Midbrain (tissue), 1 donor: Measurements from ENCODE around the gene ADCY1.

ENCODE experiments used
- DNase-seq: peaks from one replicate; lab custom pipeline; 2025; lab: John Stamatoyannopoulos, UW

The ADCY1 gene

DNA sequence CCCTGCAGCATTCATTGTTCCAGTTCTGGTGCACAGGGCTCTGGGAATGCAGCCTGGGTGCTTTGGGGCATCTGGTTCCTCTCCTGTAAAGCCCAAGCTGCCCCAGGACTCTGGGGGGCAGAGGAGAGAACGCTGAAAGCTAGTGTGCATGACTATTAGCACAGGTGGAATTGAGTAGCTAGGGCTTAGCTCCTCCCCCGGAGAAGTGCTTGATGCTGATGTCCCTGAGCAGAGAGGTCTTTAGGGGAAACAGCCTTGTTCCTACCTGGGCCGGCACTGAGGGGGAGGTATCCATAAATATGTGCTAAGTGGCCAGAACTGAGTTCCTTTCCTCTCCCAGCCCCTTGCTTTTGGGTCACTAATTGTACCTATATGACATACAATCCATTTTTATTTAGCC is 3.9 kb downstream of the ADCY1 start:
- DNase-seq: no peak

- DNase-seq: no peak
Measured at GRCh38 chr7:45578467-45578866, 4.3 kb downstream of the ADCY1 start.

- no peak for DNase-seq
Measured at GRCh38 chr7:45579391-45579801, 5.2 kb downstream of the ADCY1 start.

DNA sequence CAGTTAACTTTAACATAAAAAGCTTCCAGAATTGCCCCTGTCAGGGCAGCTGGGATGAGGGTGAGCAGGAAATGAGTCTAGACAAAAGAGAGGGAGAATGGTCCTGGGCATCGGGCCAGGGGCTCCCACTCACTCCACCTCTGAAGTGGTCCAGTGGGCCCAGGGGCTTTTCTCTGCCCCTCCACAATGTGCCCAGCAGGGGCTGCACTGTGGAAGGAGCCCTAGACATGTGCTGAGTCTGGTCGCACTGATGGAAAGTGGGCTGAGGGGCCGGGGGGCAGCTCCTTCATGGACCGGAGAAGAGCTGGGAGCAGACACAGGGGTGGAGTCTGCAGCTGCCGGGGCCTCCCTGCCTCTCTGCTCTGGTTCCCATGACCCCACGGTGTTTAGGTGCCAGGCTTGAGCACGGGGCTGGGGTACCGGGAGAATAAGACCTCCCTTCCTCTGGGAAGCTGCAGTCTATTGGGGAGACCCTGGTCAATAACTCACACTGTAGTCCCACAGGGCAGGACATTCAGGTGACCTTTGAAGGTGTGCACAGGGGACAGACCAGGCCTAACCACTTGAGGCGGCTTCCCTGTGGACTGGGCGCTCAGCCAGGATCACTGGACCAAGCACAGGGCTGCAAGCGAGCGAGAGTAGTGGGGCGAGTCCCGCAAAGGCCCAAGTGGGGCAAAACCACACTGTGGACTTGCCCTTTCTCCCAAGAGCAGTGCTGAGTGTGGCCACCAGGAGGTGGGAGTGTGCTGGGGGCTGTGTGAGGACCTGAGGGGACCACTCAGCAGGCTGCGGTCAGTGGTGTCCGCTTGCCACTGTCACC is 6.1 kb downstream of the ADCY1 start:
- no peak for DNase-seq

DNA sequence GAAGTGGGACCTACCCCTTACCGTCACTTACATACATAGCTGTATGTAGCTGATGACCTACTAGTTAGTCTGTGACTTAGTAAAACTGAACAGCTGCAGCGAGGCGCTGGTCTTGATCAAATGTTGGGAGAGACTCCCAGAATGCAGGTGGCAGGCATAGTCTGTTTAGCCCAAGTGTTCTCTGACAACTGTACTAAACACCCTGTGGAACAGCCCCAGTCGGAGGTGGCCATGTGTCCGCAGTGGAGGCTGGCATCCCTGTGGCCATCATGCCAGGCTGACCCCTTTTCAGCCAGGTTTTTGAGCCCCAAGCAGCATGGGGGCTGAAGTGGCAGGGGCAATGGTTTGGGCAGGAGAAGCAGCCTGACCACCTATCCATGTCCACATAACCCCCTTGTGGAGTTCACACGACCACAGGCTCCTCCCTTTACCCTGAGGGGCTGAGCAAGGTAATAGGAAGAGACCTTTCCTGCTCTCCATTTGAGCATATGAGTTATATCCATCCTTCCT is 7.2 kb downstream of the ADCY1 start:
- DNase-seq: no peak

GRCh38 chr7:45582136-45582749 is 8.1 kb downstream of the ADCY1 start:
- DNase-seq: no peak

DNA sequence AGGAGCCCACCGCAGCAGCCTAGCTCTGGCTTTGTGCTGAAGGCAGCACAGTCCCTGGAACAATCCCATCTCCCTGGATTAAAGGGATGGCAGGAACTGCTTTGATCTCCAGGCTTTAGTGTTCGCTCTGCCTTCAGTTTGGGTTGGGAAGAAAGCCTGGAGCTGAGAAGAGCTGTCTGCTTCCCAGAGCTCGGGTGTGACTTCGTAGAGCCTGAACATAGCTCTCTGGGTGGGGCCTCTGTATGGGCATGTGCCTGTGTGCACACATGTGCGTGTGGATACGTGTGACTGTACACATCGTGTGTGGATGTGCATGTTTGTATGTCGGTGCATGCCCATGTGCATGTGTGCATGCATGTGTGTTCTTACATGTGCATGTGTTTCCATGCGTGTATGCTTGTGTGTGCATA is 8.7 kb downstream of the ADCY1 start:
- no peak for DNase-seq

DNA sequence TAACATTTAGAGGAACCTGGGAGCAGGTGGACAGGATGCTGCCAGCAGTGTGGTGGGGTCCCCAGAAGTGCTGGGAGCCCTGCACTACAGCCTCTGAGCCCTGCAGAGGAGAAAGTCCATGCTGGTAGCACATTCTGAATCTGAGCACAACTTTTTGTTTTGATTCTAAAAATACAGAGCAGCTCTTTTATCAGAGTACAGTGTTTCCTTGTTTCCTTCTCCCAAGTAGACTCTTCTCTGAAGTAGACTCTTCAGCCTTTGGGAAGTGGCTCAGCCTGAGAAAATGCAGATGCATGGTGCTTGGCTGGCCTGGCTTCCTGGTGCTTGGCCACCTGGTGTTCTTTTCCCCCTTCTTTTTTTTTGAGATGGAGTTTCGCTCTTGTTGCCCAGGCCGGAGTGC is 9.1 kb downstream of the ADCY1 start:
- DNase-seq: no peak

DNA sequence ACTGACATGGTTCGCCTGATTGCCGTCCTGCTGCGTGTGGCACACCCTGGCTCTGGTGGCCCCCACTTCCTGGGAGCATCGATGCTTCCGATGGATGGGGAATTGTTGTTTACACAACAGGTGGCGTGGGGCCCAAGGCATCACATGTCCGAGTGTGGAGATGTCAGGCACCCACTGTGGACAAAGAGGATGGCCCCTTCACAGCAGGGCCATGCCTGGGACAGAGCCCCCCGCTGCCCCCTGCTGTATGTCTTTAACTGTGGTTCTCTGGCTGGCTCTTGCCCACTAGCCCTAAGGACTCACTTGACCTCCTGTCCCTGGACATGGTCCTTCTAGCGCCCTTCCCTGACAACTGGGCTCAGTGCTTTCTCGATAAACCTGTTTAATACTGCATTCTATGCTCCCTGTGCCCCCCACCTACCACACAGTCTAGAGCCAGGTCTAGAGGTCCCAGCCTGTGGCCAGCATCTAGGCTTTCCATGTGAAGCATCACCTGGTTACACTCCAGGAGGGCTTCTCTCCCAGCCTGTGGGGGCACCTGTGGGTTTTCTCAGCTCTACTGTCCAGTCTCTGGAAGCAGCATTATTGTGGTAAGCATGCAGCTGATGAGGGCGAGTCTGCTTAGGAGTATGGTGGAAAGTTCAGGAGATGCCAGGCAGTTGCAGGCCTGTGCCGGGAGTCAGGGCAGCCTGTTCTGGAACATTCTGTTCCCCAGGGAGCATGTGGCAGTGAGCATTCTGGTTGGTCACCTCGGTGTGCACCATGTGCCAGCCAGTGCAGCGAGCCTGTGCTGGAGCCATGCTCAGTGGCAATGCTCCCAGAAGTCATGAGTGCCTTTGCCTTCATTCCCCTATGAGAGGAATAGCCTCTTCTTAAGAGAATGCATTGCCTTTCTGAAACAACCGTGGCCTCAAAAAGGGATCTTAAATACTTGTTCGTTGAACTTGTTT is 10.4 kb downstream of the ADCY1 start:
- peak; percentile 21 for DNase-seq

DNA sequence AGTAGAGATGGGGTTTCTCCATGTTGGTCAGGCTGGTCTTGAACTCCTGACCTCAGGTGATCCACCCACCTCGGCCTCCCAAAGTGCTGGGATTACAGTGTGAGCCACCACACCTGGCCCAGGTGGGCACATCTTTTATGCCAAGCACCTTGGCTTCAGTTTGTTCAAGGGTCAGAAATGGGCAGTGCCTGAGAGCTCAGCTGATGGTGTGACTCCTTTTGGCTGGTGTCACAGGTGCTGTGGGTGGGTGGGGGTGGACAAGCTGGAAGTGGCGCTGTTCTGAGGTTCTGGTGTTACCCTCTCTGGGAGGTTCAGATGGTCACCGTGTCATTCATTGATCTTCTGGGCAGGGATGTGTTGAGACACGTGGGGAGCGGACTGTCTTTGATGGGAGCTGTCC is 11.5 kb downstream of the ADCY1 start:
- DNase-seq: no peak

DNA sequence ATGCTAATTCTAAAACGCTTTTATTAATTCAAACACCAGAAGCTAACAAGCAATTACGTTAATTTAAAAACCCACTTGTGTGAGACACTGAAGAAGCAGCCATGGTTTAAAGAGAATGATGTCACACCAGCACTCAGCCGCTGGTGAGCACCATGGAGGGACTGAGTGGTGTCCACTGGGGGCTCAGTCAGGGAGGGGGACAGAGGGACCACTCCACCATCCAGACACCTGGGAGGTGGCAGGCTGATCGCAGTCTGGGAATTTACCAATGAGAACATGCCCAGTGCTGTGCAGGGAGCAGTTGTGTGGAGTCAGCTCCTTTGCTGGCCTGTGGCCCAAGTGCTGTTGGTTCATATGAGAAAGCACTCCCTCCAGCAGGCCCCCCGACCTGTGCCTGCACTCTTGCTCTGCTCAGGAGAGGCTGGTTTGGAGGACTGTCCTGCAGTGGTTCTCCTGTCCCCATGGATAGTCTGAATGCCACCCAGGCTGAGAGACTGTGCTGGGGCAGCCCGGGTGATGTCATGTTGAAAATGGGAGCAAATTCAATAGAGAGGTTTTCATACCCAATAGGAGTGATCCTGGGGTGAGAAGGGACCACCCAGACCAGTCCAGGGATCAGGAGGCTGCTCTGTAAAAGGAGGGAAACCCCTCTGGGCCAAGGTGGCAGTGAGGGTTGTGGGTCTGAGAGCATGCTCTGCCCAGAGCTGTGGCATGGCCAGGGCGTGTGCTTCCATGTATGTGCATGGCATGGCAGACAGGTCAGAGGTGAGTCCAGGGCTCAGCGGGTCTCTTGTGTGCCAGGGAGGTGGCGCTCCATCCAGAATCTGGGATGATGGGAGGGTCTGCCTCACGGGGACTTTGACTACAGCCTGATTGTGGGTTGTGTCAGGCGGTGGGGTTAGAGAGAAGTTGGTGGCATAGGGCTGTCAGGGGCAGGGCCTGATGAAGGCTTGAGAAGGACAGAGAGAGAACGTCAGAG is 12.7 kb downstream of the ADCY1 start:
- DNase-seq: no peak

- no peak for DNase-seq
Measured at GRCh38 chr7:45588466-45588865, 14.3 kb downstream of the ADCY1 start.

- no peak for DNase-seq
Measured at GRCh38 chr7:45589061-45589460, 14.9 kb downstream of the ADCY1 start.

GRCh38 chr7:45589915-45590678 is 15.9 kb downstream of the ADCY1 start:
- no peak for DNase-seq

DNA sequence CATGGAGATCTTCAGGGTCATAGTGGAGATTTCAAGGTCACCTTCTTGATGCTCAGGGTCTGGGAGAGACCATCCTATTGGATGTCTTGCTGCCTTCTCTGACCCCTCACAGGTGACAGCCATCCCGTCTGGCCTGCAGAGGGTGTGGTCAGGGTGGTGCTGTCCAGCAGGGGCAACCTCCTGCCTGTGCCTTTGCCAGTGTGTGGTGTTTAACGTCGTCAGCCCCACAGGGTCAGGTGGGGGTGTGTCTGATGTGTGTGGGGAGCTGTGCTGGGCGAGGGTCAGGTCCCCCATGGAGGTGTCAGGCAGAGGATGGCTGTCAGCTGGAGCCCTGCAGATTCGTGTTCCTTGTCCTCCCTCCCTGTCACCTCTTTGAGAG is 16.5 kb downstream of the ADCY1 start:
- DNase-seq: no peak

GRCh38 chr7:45591101-45591906 is 17.1 kb downstream of the ADCY1 start:
- no peak for DNase-seq

DNA sequence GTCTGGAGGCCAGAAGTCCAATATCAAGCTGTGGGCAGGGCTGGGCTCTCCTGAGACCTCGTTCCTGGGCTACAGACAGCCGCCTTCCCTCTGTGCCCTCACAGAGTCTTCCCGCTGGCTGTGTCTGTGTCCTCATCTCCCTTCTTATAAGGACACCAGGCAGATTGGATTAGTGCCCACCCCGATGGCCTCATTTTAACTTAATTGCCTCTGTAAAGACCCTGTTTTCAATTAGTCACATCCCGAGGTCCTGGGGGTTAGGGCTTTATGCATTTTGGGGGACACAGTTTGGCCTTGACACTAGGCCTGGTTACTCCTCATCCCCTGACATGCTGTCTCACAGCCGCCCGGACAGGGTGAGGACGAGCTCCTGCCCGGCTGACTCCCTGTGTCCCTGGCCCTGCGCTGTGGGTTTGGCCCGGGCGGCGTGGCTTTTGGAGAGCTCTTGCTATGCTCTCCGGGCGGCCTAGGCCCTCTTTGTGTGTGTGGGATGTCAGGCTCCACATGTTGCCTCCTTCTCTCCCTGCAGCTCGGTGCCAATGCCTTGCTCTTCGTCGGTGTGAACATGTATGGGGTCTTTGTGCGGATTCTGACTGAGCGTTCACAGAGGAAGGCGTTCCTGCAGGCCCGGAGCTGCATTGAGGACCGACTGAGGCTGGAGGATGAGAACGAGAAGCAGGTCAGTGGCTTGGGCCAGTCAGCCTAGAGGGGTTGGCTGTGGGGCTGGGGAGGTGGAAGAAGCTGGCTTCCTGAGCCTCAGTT is 18.2 kb downstream of the ADCY1 start:
- DNase-seq: no peak

GRCh38 chr7:45593121-45593541 is 19.0 kb downstream of the ADCY1 start:
- no peak for DNase-seq

DNA sequence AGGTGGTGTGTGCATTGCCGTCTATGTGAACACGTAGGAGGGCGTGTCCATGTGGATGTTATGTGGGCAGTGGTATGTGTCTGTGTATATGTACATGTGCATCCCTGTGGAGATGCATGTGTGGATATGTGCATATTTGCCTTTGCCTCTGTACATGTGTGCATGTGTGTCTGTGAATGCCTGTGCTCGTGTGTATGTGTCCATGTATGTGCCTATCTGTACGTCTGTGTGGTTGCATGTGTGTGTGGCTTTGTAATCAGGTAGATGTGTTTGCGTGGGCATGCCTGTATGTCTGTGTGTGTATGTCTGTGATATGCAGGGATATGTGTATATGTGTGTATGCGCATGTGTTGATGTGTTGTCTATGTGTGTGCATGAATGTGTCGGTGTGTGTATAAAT is 19.7 kb downstream of the ADCY1 start:
- DNase-seq: no peak
